Muscle of back (tissue), 13 donors: ENCODE data around the gene BMP6. TPM values are rescaled to one million over a fixed set of nuclear protein-coding genes. Genes with fewer than 3 reads are reported as not detected.

Experiments
- DNase-seq, 3 donors: peaks; one replicate each; pipeline versions ENCODE4 v3.0.0 to v3.0.0-alpha.2; 2013
- long read RNA-seq, 9 donors: transcript quantifications; one replicate each; lab custom pipeline, GENCODE V29; 2026
- polyA plus RNA-seq, 10 donors: library from polyadenylated mRNA; unstranded; fragments of 120-200 nt; gene quantifications; one replicate each; pipeline ENCODE4 v1.2.1, GENCODE V29; 2013; ENCODE audit not compliant: insufficient read length in 10 of 10

Gene BMP6
- polyA plus RNA-seq, result 1 to 10 TPM in 9 of 10 donors, under 1 TPM in 1; 0.87 to 2.6 (median 1.5) TPM
- long read RNA-seq, donor 1, partial matches to known transcripts, result 0 of 1 reads
- long read RNA-seq, donor 1, other reads (novel, unspliced or antisense), result 0 of 1 reads
- long read RNA-seq, donor 2, result 0 reads
- long read RNA-seq, donor 3, result 0 reads
- long read RNA-seq, donor 4, partial matches to known transcripts, result 0 of 1 reads
- long read RNA-seq, donor 4, other reads (novel, unspliced or antisense), result 0 of 1 reads
- long read RNA-seq, donor 5, partial matches to known transcripts, result 0 of 1 reads
- long read RNA-seq, donor 5, other reads (novel, unspliced or antisense), result 0 of 1 reads
- long read RNA-seq, donor 6, result 0 reads
- long read RNA-seq, donor 7, result 0 reads
- long read RNA-seq, donor 8, result 0 reads
- long read RNA-seq, donor 9, result 0 reads

- DNase-seq, result peak; percentile 75 to 93 (median 85)
These were observed at the start of gene BMP6 for GRCh38 chr6:7725849-7726415. BMP6 (plus strand) TSS chr6:7726099; CDS start chr6:7726956, 857 bp downstream.

- no peak for DNase-seq
These were observed 48.7 kb upstream of the BMP6 start for GRCh38 chr6:7677229-7677628.

- no peak for DNase-seq
These were observed 45.4 kb upstream of the BMP6 start for GRCh38 chr6:7680393-7681075.

- no peak for DNase-seq
These were observed 44.5 kb upstream of the BMP6 start for GRCh38 chr6:7681449-7681848.

GRCh38 chr6:7684076-7684475 is 41.8 kb upstream of the BMP6 start:
- DNase-seq, result no peak

- DNase-seq, result no peak
These were observed 41.1 kb upstream of the BMP6 start for GRCh38 chr6:7684843-7685242.

- DNase-seq, result no peak
These were observed 40.6 kb upstream of the BMP6 start for GRCh38 chr6:7685276-7685675.

- no peak for DNase-seq
These were observed 38.5 kb upstream of the BMP6 start for GRCh38 chr6:7687145-7688111.

GRCh38 chr6:7691021-7691420 is 34.9 kb upstream of the BMP6 start:
- no peak for DNase-seq

- no peak for DNase-seq
These were observed 34.0 kb upstream of the BMP6 start for GRCh38 chr6:7691675-7692452.

- no peak for DNase-seq
These were observed 33.5 kb upstream of the BMP6 start for GRCh38 chr6:7692453-7692784.

GRCh38 chr6:7693827-7694226 is 32.1 kb upstream of the BMP6 start:
- DNase-seq, result no peak

- DNase-seq, result no peak
These were observed 29.8 kb upstream of the BMP6 start for GRCh38 chr6:7696061-7696460.

- DNase-seq, result peak in 1 of 3 donors; percentile 15
These were observed 28.5 kb upstream of the BMP6 start for GRCh38 chr6:7697432-7697819.

GRCh38 chr6:7697820-7698623 is 27.9 kb upstream of the BMP6 start:
- DNase-seq, result peak in 2 of 3 donors; percentile 24 to 54

- DNase-seq, result no peak
These were observed 24.6 kb upstream of the BMP6 start for GRCh38 chr6:7701212-7701834.

GRCh38 chr6:7703148-7703680 is 22.7 kb upstream of the BMP6 start:
- DNase-seq, result no peak

- DNase-seq, result no peak
These were observed 20.4 kb upstream of the BMP6 start for GRCh38 chr6:7705483-7705882.

GRCh38 chr6:7706269-7706668 is 19.6 kb upstream of the BMP6 start:
- DNase-seq, result no peak
